K562 (cell line): ENCODE results near the gene CYSLTR1. TPM values are rescaled to one million over a fixed set of nuclear protein-coding genes. Genes with fewer than 3 reads are reported as not detected.

Experiments used
- BCLAF1 ChIP-seq, 2 experiments: fragments of 450-650 bp in 1 of 2; IDR thresholded peaks; 2 replicates each; pipeline ENCODE4 v1.6.1; 2011 to 2017; ENCODE audit warnings: low read depth in 2 of 2, antibody characterized with exemption in 1 of 2, borderline replicate concordance in 1 of 2, low read length in 1 of 2, mild to moderate bottlenecking in 1 of 2, mixed read lengths in 1 of 2; ENCODE audit not compliant: control insufficient read depth in 1 of 2
- CBFB ChIP-seq: sonication (generic); formaldehyde crosslinking; IDR thresholded peaks from 2 replicates; pipeline ENCODE4 v1.4.0; 2020; ENCODE audit warnings: mild to moderate bottlenecking, missing genetic modification reagents
- HOXB6 ChIP-seq: fragments of 250-450 bp; sonication (Bioruptor Pico); IDR thresholded peaks from 2 replicates; pipeline ENCODE4 v1.5.1; 2022; ENCODE audit warnings: mild to moderate bottlenecking, borderline replicate concordance
- REST ChIP-seq, 2 experiments: fragments of 450-650 bp; formaldehyde crosslinking in 1 of 2; IDR thresholded peaks; 2 replicates each; pipeline versions ENCODE4 v1.4.0 to v1.6.1; 2014 to 2020; ENCODE audit warnings: mild to moderate bottlenecking in 2 of 2, borderline replicate concordance in 1 of 2, low read depth in 1 of 2
- ZZZ3 ChIP-seq: fragments of 450-650 bp; IDR thresholded peaks from 2 replicates; pipeline ENCODE4 v1.6.1; 2016; ENCODE audit warnings: antibody characterized with exemption, mild to moderate bottlenecking, moderate library complexity
- polyA plus RNA-seq, 8 experiments: library from polyadenylated mRNA; depleted of rRNA in 4 of 8; stranded (reverse) in 5 of 8; unstranded in 3 of 8; fragments of >200 nt; fragmentation: Nextera tagmentation in 2 of 8; fragmentation: Illumina TruSeq in 1 of 8; extraction: Ambion mirVana in 2 of 8; extraction: Trizol in 1 of 8; gene quantifications; 2 replicates each; pipeline versions ENCODE4 v1.2.1 to v1.2.3, GENCODE V29; 2011 to 2014; ENCODE audit warnings: inconsistent platforms in 1 of 8, missing spikeins in 1 of 8
- total RNA-seq, 7 experiments: library from RNA; depleted of rRNA in 6 of 7; stranded (reverse); fragments of >200 nt in 6 of 7; fragmentation: Illumina TruSeq in 2 of 7; extraction: Trizol in 2 of 7; gene quantifications; 2 replicates each; pipeline versions ENCODE4 v1.2.1 to v1.2.3, GENCODE V29; 2011 to 2021; ENCODE audit warnings: low replicate concordance in 1 of 7

The CYSLTR1 gene
- total and polyA plus RNA-seq, 9 of the 15 experiments (the other 6 are each of a cell fraction or from before 2014, with no cell fraction given) = 0.04 to 0.07 TPM; not detected in 7

DNA sequence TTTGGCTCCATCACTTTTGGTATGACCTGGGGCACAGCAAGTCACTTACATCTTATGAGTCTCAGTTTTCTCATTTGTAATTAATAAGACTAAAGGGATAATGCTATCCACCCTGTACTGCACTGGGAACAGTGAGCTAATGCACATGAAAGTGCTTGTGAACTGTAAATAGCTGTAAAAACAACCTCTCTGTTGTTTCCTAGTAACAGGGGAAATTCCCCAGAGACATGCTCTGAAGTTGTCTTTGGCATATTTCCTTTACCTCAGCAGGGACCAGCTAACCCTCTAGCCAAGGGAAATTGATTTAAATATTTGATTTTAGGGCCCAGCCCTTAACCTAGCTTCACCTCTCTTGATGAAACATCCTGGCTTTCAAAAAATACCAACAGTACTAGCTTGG is 6.1 kb upstream of the CYSLTR1 start (continued):
- TF ChIP-seq REST (IDR thresholded peaks at IDR 0.05; ENCODE audit: borderline replicate concordance) (no peak), REST (CRISPR knock-in tag; IDR thresholded peaks at IDR 0.05; ENCODE audit: low read depth) (no peak), BCLAF1 (IDR thresholded peaks at IDR 0.05; ENCODE audit: borderline replicate concordance in 1 of 2, control insufficient read depth in 1 of 2, low read depth in 2 of 2, low read length in 1 of 2) (no peak), CBFB (CRISPR knock-in tag) (no peak), HOXB6 (CRISPR knock-in tag) (no peak), ZZZ3 (no peak)
